Measurements from ENCODE around the gene ALDH3A2.

DNA sequence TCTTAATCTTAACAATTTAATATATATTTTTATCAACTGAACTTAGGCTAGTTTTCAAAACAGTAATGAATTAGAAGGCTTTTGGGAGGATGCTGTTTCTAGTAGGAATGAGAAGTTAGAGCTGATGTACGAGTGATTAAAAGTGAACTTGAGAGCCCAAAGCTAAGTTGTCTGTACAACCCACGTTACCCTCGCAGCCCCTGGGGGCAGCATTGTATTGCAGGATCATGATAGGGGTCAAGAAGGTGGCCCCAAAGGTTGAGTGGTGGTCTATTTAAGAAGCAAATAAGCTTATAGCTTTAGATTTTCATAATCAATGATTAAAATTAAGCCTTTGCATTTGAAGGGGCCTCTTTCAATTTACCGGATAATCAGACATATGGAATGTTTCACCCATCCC, 33.7 kb upstream of the ALDH3A2 start:
- no peak for TF ChIP-seq ZNF274 (IDR thresholded peaks at IDR 0.05; ENCODE audit: low read depth, low read length)
- TF ChIP-seq SUZ12 (IDR thresholded peaks at IDR 0.05; ENCODE audit: extremely low read depth, insufficient read depth, insufficient read length) = no peak
